PC-9 (cell line): ENCODE results near the gene MYO5B.

ENCODE experiments used
- EZH2 ChIP-seq: fragments of 200-600 bp; sonication (generic); IDR thresholded peaks from 2 replicates; pipeline ENCODE4 v1.8.0; 2017; ENCODE audit warnings: antibody characterized with exemption, low read depth
- TF ChIP-seq, protein P1 (sequence below): fragments of 200-600 bp; sonication (generic); conservative IDR thresholded peaks from 2 replicates; pipeline ENCODE4 v1.6.1; 2017; ENCODE audit warnings: mixed run types, antibody characterized with exemption, mild to moderate bottlenecking, moderate library complexity

DNA sequence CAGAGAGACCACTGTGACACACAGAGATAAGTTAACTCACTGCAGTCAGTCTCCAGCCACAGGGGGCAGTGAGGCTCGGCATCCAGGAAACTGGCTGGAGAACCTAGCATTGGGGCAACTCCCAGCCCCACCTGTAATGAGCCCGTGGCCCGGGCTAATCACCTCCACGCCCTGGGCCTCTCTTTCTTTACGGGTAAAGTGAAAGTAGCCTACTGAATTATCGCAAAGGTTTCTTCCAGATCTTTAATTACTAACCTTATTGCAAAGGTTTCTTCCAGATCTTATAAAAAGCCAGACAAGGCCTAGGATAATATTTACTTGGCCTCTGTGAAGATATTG lies 336.0 kb downstream of the MYO5B start:
- TF ChIP-seq, protein P1, sequence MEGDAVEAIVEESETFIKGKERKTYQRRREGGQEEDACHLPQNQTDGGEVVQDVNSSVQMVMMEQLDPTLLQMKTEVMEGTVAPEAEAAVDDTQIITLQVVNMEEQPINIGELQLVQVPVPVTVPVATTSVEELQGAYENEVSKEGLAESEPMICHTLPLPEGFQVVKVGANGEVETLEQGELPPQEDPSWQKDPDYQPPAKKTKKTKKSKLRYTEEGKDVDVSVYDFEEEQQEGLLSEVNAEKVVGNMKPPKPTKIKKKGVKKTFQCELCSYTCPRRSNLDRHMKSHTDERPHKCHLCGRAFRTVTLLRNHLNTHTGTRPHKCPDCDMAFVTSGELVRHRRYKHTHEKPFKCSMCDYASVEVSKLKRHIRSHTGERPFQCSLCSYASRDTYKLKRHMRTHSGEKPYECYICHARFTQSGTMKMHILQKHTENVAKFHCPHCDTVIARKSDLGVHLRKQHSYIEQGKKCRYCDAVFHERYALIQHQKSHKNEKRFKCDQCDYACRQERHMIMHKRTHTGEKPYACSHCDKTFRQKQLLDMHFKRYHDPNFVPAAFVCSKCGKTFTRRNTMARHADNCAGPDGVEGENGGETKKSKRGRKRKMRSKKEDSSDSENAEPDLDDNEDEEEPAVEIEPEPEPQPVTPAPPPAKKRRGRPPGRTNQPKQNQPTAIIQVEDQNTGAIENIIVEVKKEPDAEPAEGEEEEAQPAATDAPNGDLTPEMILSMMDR = no peak; the same call in 1 of the 2 replicates
- TF ChIP-seq EZH2 = no peak
